ENCODE results near the gene GOLM1. TPM values are rescaled to one million over a fixed set of nuclear protein-coding genes. Genes with fewer than 3 reads are reported as not detected.

GOLM1 gene
- total and polyA plus RNA-seq, 2 of the 13 experiments (the other 11 are each of a cell fraction or from before 2014, with no cell fraction given): 0.20 to 0.30 TPM

DNA sequence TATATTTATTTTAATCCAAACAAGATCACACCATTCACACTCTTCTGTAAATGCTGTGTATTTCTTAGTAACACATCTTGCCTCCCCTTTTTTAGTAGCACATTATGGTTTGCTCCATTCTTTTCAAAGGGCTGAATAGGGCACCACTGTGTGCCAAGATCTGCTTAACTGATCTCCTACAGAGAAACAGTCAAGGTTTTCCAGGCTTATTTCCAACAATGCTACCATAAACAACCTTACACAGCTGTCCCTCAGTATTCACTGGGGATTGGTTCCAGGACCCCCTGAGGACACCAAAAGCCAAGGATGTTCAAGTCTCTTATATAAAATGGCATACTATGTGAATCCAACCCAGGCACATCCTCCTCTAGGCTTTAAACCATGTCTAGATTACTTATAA lies 16.5 kb downstream of the GOLM1 start (continued):
- TF ChIP-seq, protein P1, sequence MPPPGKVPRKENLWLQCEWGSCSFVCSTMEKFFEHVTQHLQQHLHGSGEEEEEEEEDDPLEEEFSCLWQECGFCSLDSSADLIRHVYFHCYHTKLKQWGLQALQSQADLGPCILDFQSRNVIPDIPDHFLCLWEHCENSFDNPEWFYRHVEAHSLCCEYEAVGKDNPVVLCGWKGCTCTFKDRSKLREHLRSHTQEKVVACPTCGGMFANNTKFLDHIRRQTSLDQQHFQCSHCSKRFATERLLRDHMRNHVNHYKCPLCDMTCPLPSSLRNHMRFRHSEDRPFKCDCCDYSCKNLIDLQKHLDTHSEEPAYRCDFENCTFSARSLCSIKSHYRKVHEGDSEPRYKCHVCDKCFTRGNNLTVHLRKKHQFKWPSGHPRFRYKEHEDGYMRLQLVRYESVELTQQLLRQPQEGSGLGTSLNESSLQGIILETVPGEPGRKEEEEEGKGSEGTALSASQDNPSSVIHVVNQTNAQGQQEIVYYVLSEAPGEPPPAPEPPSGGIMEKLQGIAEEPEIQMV (CRISPR knock-in tag; IDR thresholded peaks at IDR 0.05; ENCODE audit: low read depth): no peak

GRCh38 chr9:86079865-86080469 lies 19.4 kb downstream of the GOLM1 start:
- H3K79me2 ChIP-seq (ENCODE audit: insufficient read depth, low read length): no peaks in the 10 kb centered on the region
- CTCF ChIA-PET (ENCODE audit: low intra/inter-chr PET ratio, low total read pairs): no interaction called here
- H2AFZ ChIP-seq (ENCODE audit: low read length): no peak overlapping the region
- ATAC-seq (no peak), DNase-seq (ENCODE audit: low spot score) (no peak), FAIRE-seq (no peak)
- in situ Hi-C loops (cut with HindIII; ENCODE audit: extremely low pct_ligation_motif_present, low pct_unique_long_range_greater_than_20kb) (no loop called here), intact Hi-C loops (cut with micrococcal nuclease; ENCODE audit: unreplicated experiment) (no loop called here)
- POLR2A ChIA-PET: no interaction called here
- no peak overlapping the region for H3K4me3 ChIP-seq (replicated peaks in 1 of 3; ENCODE audit: insufficient read depth in 1 of 3, low read depth in 2 of 3, low read length in 3 of 3)
- BruUV-seq (replicated peaks): no TSS peak
- no peaks in the 10 kb centered on the region for H3K36me3 ChIP-seq (replicated peaks in 1 of 2; ENCODE audit: control insufficient read depth in 1 of 2, insufficient read depth in 2 of 2, low read length in 2 of 2)
- peaks cover 5 to 75% of the 10 kb centered on the region in 2 experiments for H3K27me3 ChIP-seq (ENCODE audit: control insufficient read depth in 1 of 2, insufficient read depth in 2 of 2, low read length in 2 of 2)
- no peaks in the 10 kb centered on the region for H3K4me1 ChIP-seq (ENCODE audit: insufficient read depth, low read length)
- no peak overlapping the region for H3K27ac ChIP-seq (ENCODE audit: extremely low read length, insufficient read depth, low read length)
- no peak overlapping the region for H3K9ac ChIP-seq (ENCODE audit: insufficient read depth, low read depth, low read length)
- H4K20me1 ChIP-seq (ENCODE audit: insufficient read depth, low read length): peaks cover 10% of the 10 kb centered on the region
- H3K4me2 ChIP-seq (ENCODE audit: low read depth, low read length): no peak overlapping the region
- H3K9me3 ChIP-seq (ENCODE audit: low read length): no peaks in the 10 kb centered on the region
- WGBS (ENCODE audit: low lambda C conversion rate): 27% methylated on average over 5 of the region's 5 CpGs
- TF ChIP-seq, protein P2, sequence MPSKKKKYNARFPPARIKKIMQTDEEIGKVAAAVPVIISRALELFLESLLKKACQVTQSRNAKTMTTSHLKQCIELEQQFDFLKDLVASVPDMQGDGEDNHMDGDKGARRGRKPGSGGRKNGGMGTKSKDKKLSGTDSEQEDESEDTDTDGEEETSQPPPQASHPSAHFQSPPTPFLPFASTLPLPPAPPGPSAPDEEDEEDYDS (CRISPR knock-in tag; IDR thresholded peaks at IDR 0.05): no peak
- TF ChIP-seq CHD4 (IDR thresholded peaks at IDR 0.05; ENCODE audit: borderline replicate concordance, low read length): no peak
- TF ChIP-seq ZNF512 (CRISPR knock-in tag; IDR thresholded peaks at IDR 0.05): no peak
- TF ChIP-seq, protein P3, sequence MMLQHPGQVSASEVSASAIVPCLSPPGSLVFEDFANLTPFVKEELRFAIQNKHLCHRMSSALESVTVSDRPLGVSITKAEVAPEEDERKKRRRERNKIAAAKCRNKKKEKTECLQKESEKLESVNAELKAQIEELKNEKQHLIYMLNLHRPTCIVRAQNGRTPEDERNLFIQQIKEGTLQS (CRISPR knock-in tag; IDR thresholded peaks at IDR 0.05): no peak
- no peak for TF ChIP-seq CBX1 (IDR thresholded peaks at IDR 0.05; ENCODE audit: low read depth)
- TF ChIP-seq TBP (CRISPR knock-in tag; IDR thresholded peaks at IDR 0.05): no peak
- TF ChIP-seq ZNF446 (CRISPR knock-in tag; IDR thresholded peaks at IDR 0.05): no peak
- TF ChIP-seq NAIF1 (CRISPR knock-in tag; IDR thresholded peaks at IDR 0.05; ENCODE audit: borderline replicate concordance): no peak
- no peak for TF ChIP-seq ZNF205 (CRISPR knock-in tag; IDR thresholded peaks at IDR 0.05)
- no peak for TF ChIP-seq ELK4 (CRISPR knock-in tag; IDR thresholded peaks at IDR 0.05; ENCODE audit: borderline replicate concordance)
- no peak for TF ChIP-seq ZNF841 (CRISPR knock-in tag; IDR thresholded peaks at IDR 0.05; ENCODE audit: borderline replicate concordance)
- TF ChIP-seq ZNF343 (CRISPR knock-in tag; IDR thresholded peaks at IDR 0.05): no peak
- TF ChIP-seq CSRNP1 (CRISPR knock-in tag; IDR thresholded peaks at IDR 0.05): no peak
- no peak for TF ChIP-seq XRCC5 (optimal IDR thresholded peaks at IDR 0.05; ENCODE audit: low read length)
